CD4-positive, alpha-beta T cell treated with Interferon alpha-2 for 1 hour (primary cell): Measurements from ENCODE around the gene PON3.

Experiments used
- DNase-seq, 2 donors: peaks; one replicate each; pipeline ENCODE4 v3.0.0-alpha.2; 2020 to 2022

The PON3 gene

DNA sequence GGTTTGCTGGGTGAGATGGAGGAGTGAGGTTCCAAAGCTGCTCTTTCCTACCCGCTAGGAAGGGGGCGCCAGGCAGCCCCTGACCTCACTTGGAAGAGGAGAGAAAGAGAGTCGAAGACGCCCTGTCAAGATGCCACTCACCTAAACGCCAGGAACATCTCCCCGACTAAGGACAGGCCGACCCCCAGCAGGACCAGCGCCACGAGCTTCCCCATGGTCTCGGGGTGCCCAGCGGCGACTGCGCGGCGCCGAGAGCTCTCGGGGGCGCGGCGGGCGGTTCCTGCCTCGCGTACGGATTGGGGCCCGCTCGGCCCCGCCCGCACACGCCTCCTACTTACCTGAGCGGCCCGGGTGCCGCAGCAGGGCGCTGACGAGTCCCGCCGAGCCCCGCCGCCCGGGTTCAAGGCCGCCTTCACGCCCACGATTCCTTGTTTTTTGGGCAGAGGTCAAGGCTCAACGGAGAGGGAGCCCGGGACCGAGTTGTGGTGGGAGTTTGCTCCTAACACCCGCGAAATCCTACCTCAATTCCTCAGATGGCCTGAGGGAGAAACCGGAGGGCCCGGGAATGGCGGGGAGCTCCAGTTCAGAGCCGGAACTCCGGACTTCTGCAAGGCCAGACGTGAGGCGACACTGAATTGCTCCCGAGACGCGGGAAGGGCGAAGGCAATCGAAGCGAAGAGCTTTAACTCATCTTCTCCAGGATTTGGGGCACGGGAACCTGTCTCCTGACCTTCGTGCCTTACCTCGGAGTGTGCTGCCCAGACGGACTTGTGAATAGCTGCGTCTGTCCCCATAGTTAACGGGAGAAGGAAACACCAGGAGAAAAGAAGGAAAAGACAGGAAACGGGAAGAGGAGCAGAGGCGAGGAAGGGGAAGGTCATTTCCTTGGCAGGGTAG is at the start of gene PON3:
Gene PON3, minus strand, starts transcription at position 240 of the 897 bp plus-strand sequence. Its CDS starts 25 bp downstream, at position 215.
- peak in 1 of 2 donors; percentile 11 for DNase-seq

- DNase-seq = no peak
Observed at GRCh38 chr7:95444796-95445195, 48.6 kb upstream of the PON3 start.

- DNase-seq = no peak
Observed at GRCh38 chr7:95441042-95441823, 45.1 kb upstream of the PON3 start.

GRCh38 chr7:95440394-95441038 is 44.3 kb upstream of the PON3 start:
- no peak for DNase-seq

DNA sequence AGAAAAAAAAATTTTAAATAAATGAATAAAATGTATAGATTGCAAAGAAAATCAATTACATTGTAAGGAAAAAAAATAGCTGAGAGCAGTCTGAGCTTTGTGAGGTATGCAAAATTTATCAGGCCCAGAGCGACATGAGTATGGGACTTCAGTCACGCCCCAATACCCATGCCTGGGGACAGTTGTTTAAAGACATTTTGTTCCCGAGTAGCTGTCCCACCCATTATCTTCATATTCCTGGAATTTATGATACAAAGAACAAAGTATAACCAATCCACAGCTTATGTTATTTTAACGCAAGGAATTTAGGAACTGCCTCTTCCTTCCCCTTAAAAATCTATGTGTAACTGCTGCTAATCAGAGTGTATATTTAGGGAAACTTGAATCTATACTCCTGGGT is 40.2 kb upstream of the PON3 start:
- DNase-seq = no peak

GRCh38 chr7:95435422-95435780 is 39.2 kb upstream of the PON3 start:
- DNase-seq = peak in 1 of 2 donors; percentile 3

GRCh38 chr7:95434557-95435421 is 38.6 kb upstream of the PON3 start, which contains the start of gene PON2:
PON2 (minus strand) TSS chr7:95435028; CDS start chr7:95434951, 77 bp downstream.
- DNase-seq = peak; percentile 42 to 51

DNA sequence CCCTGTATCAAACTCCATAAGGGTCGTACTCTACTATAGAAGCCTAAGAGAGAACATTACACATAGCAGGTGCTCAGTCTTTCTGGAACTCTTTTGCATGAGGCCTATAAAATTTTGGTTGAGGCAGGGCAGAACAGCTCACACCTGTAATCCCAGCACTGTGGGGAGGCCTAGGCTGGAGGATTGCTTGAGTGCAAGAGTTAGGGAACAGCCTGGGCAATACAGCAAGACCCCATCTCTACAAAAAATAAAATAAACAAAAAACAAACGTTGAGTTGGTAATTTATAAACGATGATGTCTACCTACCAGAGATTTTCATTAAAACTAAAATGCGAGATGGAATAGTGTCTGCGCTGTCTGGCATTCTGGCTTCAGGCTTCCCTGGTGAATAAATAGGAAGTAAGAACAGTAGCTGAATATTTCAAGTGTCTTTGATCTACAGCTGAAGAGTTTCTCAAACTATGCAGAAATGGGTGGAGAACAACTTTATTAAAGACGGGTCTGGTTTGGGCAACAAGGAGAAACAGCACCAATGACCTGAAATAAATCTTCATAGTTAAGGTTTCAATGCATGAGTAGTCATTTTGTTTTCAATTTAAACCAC is 37.9 kb upstream of the PON3 start:
- DNase-seq = no peak

DNA sequence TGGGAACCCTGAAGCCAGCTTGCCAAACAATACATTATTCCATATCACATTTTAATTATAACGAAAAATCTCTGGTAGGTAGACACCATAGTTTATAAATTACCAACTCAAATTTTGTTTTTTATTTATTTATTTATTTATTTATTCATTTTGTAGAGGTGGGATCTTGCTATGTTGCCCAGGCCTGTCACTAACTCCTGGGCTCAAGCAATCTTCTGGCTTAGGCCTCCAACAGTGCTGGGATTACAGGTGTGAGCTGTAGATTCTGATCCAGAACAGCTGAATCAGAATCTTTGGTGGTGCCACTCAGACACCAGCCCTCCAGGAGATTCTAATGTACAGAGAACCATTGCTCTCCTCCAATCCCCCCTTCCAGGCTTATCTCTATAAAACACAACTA is 37.0 kb upstream of the PON3 start:
- no peak for DNase-seq

DNA sequence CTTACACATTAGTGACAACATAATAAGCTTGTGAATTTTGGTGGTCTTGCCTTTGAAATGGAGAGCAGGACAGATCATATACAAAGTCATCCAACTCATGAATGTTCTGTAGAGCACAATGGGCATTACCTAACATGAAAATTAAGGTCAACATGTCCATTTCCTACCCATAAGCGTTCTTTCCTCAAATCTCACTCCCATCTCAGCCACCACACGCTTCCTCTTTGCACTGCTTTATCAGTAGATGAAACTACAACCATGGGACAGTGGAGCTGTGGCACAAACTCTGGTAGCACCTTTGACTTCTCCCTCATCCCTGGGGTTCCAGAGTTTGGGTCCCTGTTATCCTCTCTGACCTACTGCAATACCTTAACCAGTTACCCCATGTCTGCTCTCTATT is 36.4 kb upstream of the PON3 start:
- no peak for DNase-seq

DNA sequence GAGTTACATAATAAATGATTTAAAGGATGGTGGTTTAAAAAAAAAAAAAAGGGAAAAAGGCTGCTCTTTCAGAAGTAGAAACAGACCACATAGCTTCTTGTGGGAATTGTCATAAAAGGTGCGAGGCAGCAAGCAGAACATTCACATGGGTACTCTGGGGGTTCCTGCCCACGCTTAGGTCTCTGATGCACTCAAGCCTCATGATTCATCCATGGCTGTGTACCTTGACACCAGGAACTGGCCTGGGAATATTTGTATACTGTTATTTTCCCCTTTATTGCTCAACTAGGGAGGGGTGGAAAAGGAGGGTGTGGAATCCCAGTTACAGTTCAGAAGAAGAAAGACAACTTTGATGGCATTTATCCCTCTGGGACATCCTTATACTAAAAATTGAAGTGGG is 34.7 kb upstream of the PON3 start:
- DNase-seq = no peak

- no peak for DNase-seq
Observed at GRCh38 chr7:95429241-95429990, 33.2 kb upstream of the PON3 start.

GRCh38 chr7:95427914-95428516 is 31.8 kb upstream of the PON3 start:
- no peak for DNase-seq

GRCh38 chr7:95427166-95427565 is 31.0 kb upstream of the PON3 start:
- DNase-seq = no peak

GRCh38 chr7:95425694-95426093 is 29.5 kb upstream of the PON3 start:
- DNase-seq = no peak

- DNase-seq = no peak
Observed at GRCh38 chr7:95424716-95425115, 28.5 kb upstream of the PON3 start.

DNA sequence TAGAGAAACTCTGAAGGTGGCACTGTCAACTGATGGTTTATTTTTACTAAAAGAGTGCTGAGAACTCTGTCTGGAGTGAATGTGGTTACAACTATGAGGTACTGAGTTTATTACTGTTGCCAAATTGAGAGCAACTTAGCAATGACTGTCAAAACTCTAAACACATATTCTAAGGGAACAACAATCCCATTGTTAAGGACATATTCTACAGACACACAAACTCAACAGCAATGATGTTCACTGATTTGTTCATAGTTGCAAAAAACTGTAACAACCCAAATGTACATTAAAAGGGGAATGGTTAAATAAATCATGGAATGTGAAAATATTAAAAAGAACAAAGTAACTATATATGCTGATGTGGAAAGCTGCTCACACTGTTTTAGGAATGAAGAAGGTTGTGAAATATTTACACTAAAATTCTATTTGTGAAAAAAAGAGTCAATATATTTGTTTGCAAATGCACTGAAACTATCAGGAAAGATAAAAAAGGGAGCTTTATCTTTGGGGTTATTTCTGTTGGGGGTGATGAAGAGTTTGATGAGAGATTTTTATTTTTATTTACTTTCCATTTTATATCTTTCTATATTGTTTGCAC is 25.8 kb upstream of the PON3 start:
- DNase-seq = no peak

GRCh38 chr7:95421000-95421846 is 25.0 kb upstream of the PON3 start:
- no peak for DNase-seq

DNA sequence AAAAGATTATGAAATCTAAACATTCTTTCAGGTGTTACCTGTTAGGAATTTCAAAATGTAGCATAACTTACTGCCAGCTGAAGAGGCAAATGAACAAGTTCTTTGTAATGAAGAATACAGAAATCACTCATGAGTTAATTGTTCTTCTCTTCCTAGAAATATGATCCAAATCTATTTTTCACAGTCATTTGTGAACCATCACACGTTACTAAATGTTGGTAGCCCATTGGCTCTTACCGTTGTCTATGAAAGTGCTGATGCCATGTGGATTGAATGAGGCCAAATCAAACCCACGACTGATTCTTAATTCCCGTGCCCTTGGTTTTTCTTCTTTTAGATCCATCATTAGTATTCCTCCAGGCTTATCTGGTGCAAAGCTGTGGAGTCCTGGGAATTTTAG is 15.9 kb upstream of the PON3 start:
- DNase-seq = no peak
